H9 (cell line): ENCODE data around the gene NXPH3. TPM values are rescaled to one million over a fixed set of nuclear protein-coding genes. Genes with fewer than 3 reads are reported as not detected.

ENCODE experiments used
- DNase-seq: peaks from one replicate; pipeline ENCODE4 v3.0.0-alpha.2; 2017
- H2AFZ ChIP-seq: one replicate; pipeline ENCODE4 v1.6.1; 2013; ENCODE audit warnings: mild to moderate bottlenecking, low read length, control low read depth, moderate library complexity
- H2AK5ac ChIP-seq: 2 replicates; pipeline ENCODE4 v1.6.1; 2013; ENCODE audit warnings: low read length, control low read depth, mixed read lengths; ENCODE audit not compliant: insufficient read length
- H2BK120ac ChIP-seq: one replicate; pipeline ENCODE4 v1.6.1; 2013; ENCODE audit warnings: low read depth, mild to moderate bottlenecking, low read length, control low read depth, inconsistent platforms; ENCODE audit not compliant: poor library complexity, severe bottlenecking
- H2BK12ac ChIP-seq: 2 replicates; pipeline ENCODE4 v1.6.1; 2013; ENCODE audit warnings: low read length, control low read depth, mixed read lengths, low read depth; ENCODE audit not compliant: insufficient read length
- H2BK15ac ChIP-seq: 2 replicates; pipeline ENCODE4 v1.6.1; 2013; ENCODE audit warnings: low read depth, low read length, control low read depth
- H2BK20ac ChIP-seq: one replicate; pipeline ENCODE4 v1.6.1; 2013; ENCODE audit warnings: low read depth, mild to moderate bottlenecking, low read length, control low read depth, inconsistent platforms; ENCODE audit not compliant: poor library complexity, severe bottlenecking
- H2BK5ac ChIP-seq: 2 replicates; pipeline ENCODE4 v1.6.1; 2013; ENCODE audit warnings: low read length, control low read depth, mixed read lengths; ENCODE audit not compliant: insufficient read length
- H3K14ac ChIP-seq: 2 replicates; pipeline ENCODE4 v1.6.1; 2013; ENCODE audit warnings: low read length, control low read depth; ENCODE audit not compliant: insufficient read depth
- H3K18ac ChIP-seq: 2 replicates; pipeline ENCODE4 v1.6.1; 2013; ENCODE audit warnings: low read depth, mild to moderate bottlenecking, mixed read lengths, low read length, control low read depth; ENCODE audit not compliant: insufficient read length
- H3K23ac ChIP-seq: 2 replicates; pipeline ENCODE4 v1.6.1; 2013; ENCODE audit warnings: low read length, control low read depth, mixed read lengths, low read depth; ENCODE audit not compliant: insufficient read length
- H3K23me2 ChIP-seq: 2 replicates; pipeline ENCODE4 v1.6.1; 2013; ENCODE audit warnings: low read depth, mild to moderate bottlenecking, mixed read lengths, low read length, control low read depth; ENCODE audit not compliant: insufficient read length, poor library complexity, severe bottlenecking
- H3K27ac ChIP-seq: 2 replicates; pipeline ENCODE4 v1.5.1; 2013; ENCODE audit warnings: low read length, control low read depth, mixed read lengths, low read depth; ENCODE audit not compliant: insufficient read length
- H3K27me3 ChIP-seq: 2 replicates; pipeline ENCODE4 v1.6.1; 2013; ENCODE audit warnings: low read length, control low read depth, inconsistent platforms; ENCODE audit not compliant: insufficient read depth
- H3K4ac ChIP-seq: 2 replicates; pipeline ENCODE4 v1.6.1; 2013; ENCODE audit warnings: low read depth, mild to moderate bottlenecking, control low read depth, inconsistent platforms, low read length, moderate library complexity
- H3K4me1 ChIP-seq: 2 replicates; pipeline ENCODE4 v1.6.1; 2013; ENCODE audit warnings: low read length, control low read depth, inconsistent platforms; ENCODE audit not compliant: insufficient read depth
- H3K4me2 ChIP-seq: 2 replicates; pipeline ENCODE4 v1.6.1; 2013; ENCODE audit warnings: low read length, control low read depth, mixed read lengths; ENCODE audit not compliant: insufficient read length, insufficient read depth
- H3K56ac ChIP-seq: 2 replicates; pipeline ENCODE4 v1.6.1; 2013; ENCODE audit warnings: low read depth, mild to moderate bottlenecking, mixed read lengths, low read length, control low read depth; ENCODE audit not compliant: insufficient read length
- H3K79me1 ChIP-seq: 2 replicates; pipeline ENCODE4 v1.6.1; 2013; ENCODE audit warnings: low read depth, mild to moderate bottlenecking, moderate library complexity, low read length, control low read depth, inconsistent platforms; ENCODE audit not compliant: insufficient read depth, poor library complexity, severe bottlenecking
- H3K79me2 ChIP-seq: 2 replicates; pipeline ENCODE4 v1.6.1; 2013; ENCODE audit warnings: low read length, control low read depth, inconsistent platforms; ENCODE audit not compliant: insufficient read depth
- H3K9ac ChIP-seq: 2 replicates; pipeline ENCODE4 v1.6.1; 2013; ENCODE audit warnings: low read length, control low read depth, mixed read lengths; ENCODE audit not compliant: insufficient read length; ENCODE audit errors: extremely low read depth
- H3K9me3 ChIP-seq: one replicate; pipeline ENCODE4 v1.6.1; 2013; ENCODE audit warnings: low read depth, low read length, inconsistent platforms; ENCODE audit not compliant: control insufficient read depth
- H3T11ph ChIP-seq: one replicate; pipeline ENCODE4 v1.6.1; 2013; ENCODE audit warnings: mild to moderate bottlenecking, low read length, control low read depth, inconsistent platforms
- H4K20me1 ChIP-seq: one replicate; pipeline ENCODE4 v1.6.1; 2013; ENCODE audit not compliant: control insufficient read depth, insufficient read length, insufficient read depth
- H4K5ac ChIP-seq: 2 replicates; pipeline ENCODE4 v1.6.1; 2013; ENCODE audit warnings: low read depth, mild to moderate bottlenecking, mixed read lengths, low read length, control low read depth; ENCODE audit not compliant: insufficient read length
- H4K8ac ChIP-seq: replicated peaks from 2 replicates; pipeline ENCODE4 v1.6.1; 2013; ENCODE audit warnings: low read length, control low read depth, mixed read lengths, low read depth; ENCODE audit not compliant: insufficient read length
- H4K91ac ChIP-seq: 2 replicates; pipeline ENCODE4 v1.6.1; 2013; ENCODE audit warnings: low read depth, mild to moderate bottlenecking, moderate library complexity, mixed read lengths, low read length, control low read depth; ENCODE audit not compliant: insufficient read length
- H3K27ac Mint-ChIP-seq, 3 experiments: 2 replicates in 2 of 3; 3 replicates in 1 of 3; pipeline ENCODE4 v1.8.0; 2020 to 2021; ENCODE audit warnings: mixed read lengths in 3 of 3, mild to moderate bottlenecking in 1 of 3, moderate library complexity in 1 of 3
- H3K27me3 Mint-ChIP-seq: 2 replicates; pipeline ENCODE4 v1.8.0; 2021; ENCODE audit warnings: low read depth, mild to moderate bottlenecking, moderate library complexity, mixed read lengths
- H3K36me3 Mint-ChIP-seq, 3 experiments: 2 replicates in 2 of 3; 3 replicates in 1 of 3; pipeline ENCODE4 v1.8.0; 2020 to 2021; ENCODE audit warnings: low read depth in 3 of 3, mixed read lengths in 3 of 3; ENCODE audit not compliant: insufficient read depth in 1 of 3
- H3K4me1 Mint-ChIP-seq, 2 experiments: 2 replicates each; pipeline ENCODE4 v1.8.0; 2020; ENCODE audit warnings: mixed read lengths in 2 of 2
- H3K4me3 Mint-ChIP-seq, 2 experiments: 2 replicates in 1 of 2; 3 replicates in 1 of 2; pipeline ENCODE4 v1.8.0; 2020 to 2021; ENCODE audit warnings: mild to moderate bottlenecking in 2 of 2, mixed read lengths in 2 of 2, moderate library complexity in 1 of 2
- H3K9me3 Mint-ChIP-seq, 2 experiments: 2 replicates in 1 of 2; 3 replicates in 1 of 2; pipeline ENCODE4 v1.8.0; 2020; ENCODE audit warnings: mild to moderate bottlenecking in 2 of 2, mixed read lengths in 2 of 2, moderate library complexity in 1 of 2
- CTCF ChIP-seq: fragments of 200-600 bp; sonication (generic); conservative IDR thresholded peaks from 3 replicates; pipeline ENCODE4 v1.8.0; 2021; ENCODE audit warnings: antibody characterized with exemption, mild to moderate bottlenecking
- WGBS: extraction: QIAGEN DNeasy Blood & Tissue Kit; methylation state at CpG from one replicate; pipeline ENCODE4 v1.1.7; 2013; ENCODE audit warnings: missing lambda C conversion rate, low lambda C conversion rate, mixed read lengths; ENCODE audit not compliant: insufficient read length; ENCODE audit errors: extremely low coverage; 5-methylcytosine and 5-hydroxymethylcytosine counted together
- total RNA-seq: library from RNA; stranded (reverse); gene quantifications from 2 replicates; pipeline ENCODE4 v1.2.1, GENCODE V29; 2021

The NXPH3 gene
- total RNA-seq, 1 experiment from 2014 or later = 1.3 TPM

GRCh38 chr17:49583226-49583625 lies 7.6 kb downstream of the NXPH3 start:
- peaks cover 13 to 22% of the 10 kb centered on the region in 2 experiments for H3K4me1 Mint-ChIP-seq

More at GRCh38 chr17:49583226-49583625, 7.6 kb downstream of the NXPH3 start:
- H3K27me3 Mint-ChIP-seq = peaks cover 7% of the 10 kb centered on the region
- H4K20me1 ChIP-seq = no peaks in the 10 kb centered on the region
- no peak overlapping the region for H3K4me3 Mint-ChIP-seq
- WGBS = no CpG with 5 or more reads among the region's 5 CpGs
- no peak overlapping the region for H3K27ac ChIP-seq
- no peak overlapping the region for H2BK20ac ChIP-seq
- no peak overlapping the region for H2BK120ac ChIP-seq
- TF ChIP-seq CTCF = no peak
- no peaks in the 10 kb centered on the region for H3K4me1 ChIP-seq
- no peak overlapping the region for H2BK5ac ChIP-seq
- H2BK15ac ChIP-seq = no peak overlapping the region
- no peak overlapping the region for H4K91ac ChIP-seq
- no peaks in the 10 kb centered on the region for H3K79me1 ChIP-seq
- H3K9me3 ChIP-seq = no peaks in the 10 kb centered on the region
- H3K79me2 ChIP-seq = no peaks in the 10 kb centered on the region
- H2AK5ac ChIP-seq = no peak overlapping the region
- no peak overlapping the region for H4K5ac ChIP-seq
- no peaks in the 10 kb centered on the region for H3K23me2 ChIP-seq
- no peak overlapping the region for H3K27ac Mint-ChIP-seq
- H3K9ac ChIP-seq = no peak overlapping the region
- H3K4ac ChIP-seq = no peak overlapping the region
- H3T11ph ChIP-seq = no peak overlapping the region
- H3K4me2 ChIP-seq = no peak overlapping the region
- H3K23ac ChIP-seq = no peak overlapping the region
- H3K9me3 Mint-ChIP-seq = no peaks in the 10 kb centered on the region
- H3K27me3 ChIP-seq = no peaks in the 10 kb centered on the region
- H3K18ac ChIP-seq = no peak overlapping the region
- no peak overlapping the region for H3K56ac ChIP-seq
- DNase-seq = no peak
- H3K36me3 Mint-ChIP-seq = no peaks in the 10 kb centered on the region
- no peak overlapping the region for H4K8ac ChIP-seq
- H2AFZ ChIP-seq = no peak overlapping the region
- no peak overlapping the region for H3K14ac ChIP-seq
- no peak overlapping the region for H2BK12ac ChIP-seq
